ENCODE results near the gene PSPC1.
"Not testable (repeated sequence)": the region's sequence is repeated elsewhere in the genome, so short reads cannot be mapped to it uniquely, and the experiment has no call there.

Gene PSPC1

DNA sequence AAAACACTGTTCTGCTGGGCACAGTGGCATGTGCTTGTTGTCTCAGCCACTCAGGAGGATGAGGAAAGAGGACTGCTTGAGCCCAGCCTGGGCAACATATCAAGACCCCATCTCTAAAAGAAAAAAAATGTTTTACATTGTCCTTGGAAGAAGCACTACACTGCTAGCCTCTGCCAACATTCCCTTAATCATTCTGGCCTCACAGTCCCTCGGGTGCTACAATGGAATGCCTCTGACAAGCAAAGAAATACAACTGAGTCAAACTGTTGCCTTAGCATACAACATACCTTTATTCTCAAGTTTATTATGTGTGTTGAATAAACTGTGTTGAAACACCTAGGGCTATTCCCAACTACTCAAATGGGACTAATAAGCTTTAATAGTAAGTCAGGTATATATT, 56.1 kb downstream of the PSPC1 start:
- H3K4me1 ChIP-seq (ENCODE audit: insufficient read depth, low read length), result no peaks in the 10 kb centered on the region

DNA sequence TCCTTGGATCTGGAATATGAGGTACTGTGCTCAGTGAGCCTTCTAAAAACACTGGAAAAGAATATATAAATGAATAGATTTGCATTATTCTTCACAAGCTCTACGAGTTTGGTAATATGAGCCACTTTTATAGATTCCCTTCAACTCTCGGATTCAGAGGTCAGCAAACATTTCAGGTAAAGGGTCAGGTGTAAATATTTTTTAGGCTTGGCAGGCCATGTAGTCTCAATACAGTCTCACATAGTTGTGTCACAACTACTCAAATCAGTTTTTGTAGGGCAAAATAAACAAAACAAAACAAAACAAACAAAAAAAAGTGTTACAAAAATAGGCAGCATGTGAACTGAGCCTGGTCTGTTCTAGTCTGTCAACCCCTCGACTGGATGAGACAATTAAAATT, 57.4 kb downstream of the PSPC1 start:
- no peak overlapping the region for H2AFZ ChIP-seq (ENCODE audit: low read depth, low read length)
- no peak overlapping the region for H3K4me3 ChIP-seq (ENCODE audit: low read length)
- H3K36me3 ChIP-seq (ENCODE audit: insufficient read depth, low read length), result peaks cover 51% of the 10 kb centered on the region
- no peaks in the 10 kb centered on the region for H3K9me3 ChIP-seq (ENCODE audit: low read length)
- no peaks in the 10 kb centered on the region for H3K27me3 ChIP-seq (ENCODE audit: insufficient read depth, low read length)
- no peaks in the 10 kb centered on the region for H3K4me1 ChIP-seq (ENCODE audit: insufficient read depth, low read length)

More for the DNA sequence above, 56.1 kb downstream of the PSPC1 start:
- Histone ChIP-seq H3K4me3 (ENCODE audit: low read length) (no peak overlapping the region), H2AFZ (ENCODE audit: low read depth, low read length) (no peak overlapping the region), H3K9me3 (ENCODE audit: low read length) (no peaks in the 10 kb centered on the region), H3K36me3 (ENCODE audit: insufficient read depth, low read length) (peaks cover 56% of the 10 kb centered on the region), H3K27me3 (ENCODE audit: insufficient read depth, low read length) (no peaks in the 10 kb centered on the region)

DNA sequence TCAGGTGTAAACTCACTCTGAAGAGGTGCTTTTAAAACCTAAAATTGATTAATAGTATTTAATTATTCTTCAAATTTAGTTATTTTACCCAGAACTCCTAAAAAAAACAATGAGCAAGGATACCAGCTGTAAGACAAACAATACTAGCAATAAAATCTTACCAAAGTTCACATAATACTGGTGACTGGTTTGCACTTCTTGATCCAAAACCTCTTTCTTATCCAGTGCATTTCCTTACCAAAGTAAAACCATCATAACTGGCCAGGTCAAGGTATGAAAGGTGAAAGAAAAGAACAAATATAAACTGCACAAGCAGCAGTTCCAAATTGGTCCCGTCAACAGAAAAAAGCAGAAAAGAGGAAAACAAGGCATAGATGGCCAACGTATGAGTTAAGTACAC, 62.7 kb downstream of the PSPC1 start:
- Histone ChIP-seq H3K4me1 (ENCODE audit: insufficient read depth, low read length) (no peaks in the 10 kb centered on the region), H3K36me3 (ENCODE audit: insufficient read depth, low read length) (peaks cover 18% of the 10 kb centered on the region), H2AFZ (ENCODE audit: low read depth, low read length) (no peak overlapping the region), H3K9me3 (ENCODE audit: low read length) (no peaks in the 10 kb centered on the region), H3K27me3 (ENCODE audit: insufficient read depth, low read length) (no peaks in the 10 kb centered on the region), H3K4me3 (ENCODE audit: low read length) (no peak overlapping the region)

GRCh38 chr13:19713186-19713965, 69.4 kb downstream of the PSPC1 start:
- H3K36me3 ChIP-seq (ENCODE audit: insufficient read depth, low read length), result peaks cover 12% of the 10 kb centered on the region
- H3K9me3 ChIP-seq (ENCODE audit: low read length), result no peaks in the 10 kb centered on the region
- H3K4me1 ChIP-seq (ENCODE audit: insufficient read depth, low read length), result no peaks in the 10 kb centered on the region
- H3K4me3 ChIP-seq (ENCODE audit: low read length), result no peak overlapping the region
- H2AFZ ChIP-seq (ENCODE audit: low read depth, low read length), result no peak overlapping the region
- no peaks in the 10 kb centered on the region for H3K27me3 ChIP-seq (ENCODE audit: insufficient read depth, low read length)

- not testable (repeated sequence) for H3K36me3 ChIP-seq (ENCODE audit: insufficient read depth, low read length); H3K4me1 ChIP-seq (ENCODE audit: insufficient read depth, low read length); H2AFZ ChIP-seq (ENCODE audit: low read depth, low read length); H3K4me3 ChIP-seq (ENCODE audit: low read length); H3K9me3 ChIP-seq (ENCODE audit: low read length); H3K27me3 ChIP-seq (ENCODE audit: insufficient read depth, low read length)
Measured at GRCh38 chr13:19709782-19710181, 73.0 kb downstream of the PSPC1 start.

DNA sequence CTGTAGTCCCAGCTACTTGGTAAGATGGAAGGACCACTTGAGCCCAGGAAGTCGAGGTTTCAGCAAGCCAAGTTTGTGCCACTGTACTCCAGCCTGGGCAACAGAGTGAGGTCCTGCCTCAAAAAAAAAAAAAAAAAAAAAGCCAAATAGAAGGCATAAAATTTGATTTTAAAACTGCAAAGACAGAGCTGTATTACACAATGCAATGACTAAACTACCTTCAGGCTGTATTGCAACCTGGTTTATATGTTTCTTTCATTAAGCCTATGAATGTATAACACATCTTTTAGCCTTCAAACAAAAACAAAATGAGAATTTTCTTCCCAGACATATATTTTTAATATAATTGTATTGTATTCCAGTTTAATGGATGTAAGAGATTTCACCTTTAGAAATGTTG, 73.7 kb downstream of the PSPC1 start:
- H3K4me3 ChIP-seq (ENCODE audit: low read length); H2AFZ ChIP-seq (ENCODE audit: low read depth, low read length); H3K9me3 ChIP-seq (ENCODE audit: low read length); H3K27me3 ChIP-seq (ENCODE audit: insufficient read depth, low read length); H3K4me1 ChIP-seq (ENCODE audit: insufficient read depth, low read length); H3K36me3 ChIP-seq (ENCODE audit: insufficient read depth, low read length): not testable (repeated sequence)

DNA sequence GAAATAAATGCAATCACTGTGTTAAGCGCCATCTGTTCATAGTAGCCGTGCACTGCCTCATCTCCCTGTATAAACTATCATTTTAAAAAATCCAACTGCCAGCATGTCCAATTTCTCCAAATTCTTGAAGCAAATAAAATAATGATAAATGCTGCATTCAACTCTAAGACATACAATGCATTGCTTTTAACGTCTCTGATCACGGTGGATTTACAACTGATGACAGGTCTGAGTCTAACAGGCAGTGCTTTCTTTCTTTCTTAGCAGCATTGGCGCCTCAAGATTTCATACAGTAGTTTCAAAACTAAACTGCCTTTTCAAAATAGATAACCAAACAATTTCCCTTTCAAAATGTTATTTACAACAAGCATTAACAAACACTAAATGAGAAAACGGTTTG, 78.5 kb downstream of the PSPC1 start:
- not testable (repeated sequence) for H3K4me1 ChIP-seq (ENCODE audit: insufficient read depth, low read length); H3K9me3 ChIP-seq (ENCODE audit: low read length); H2AFZ ChIP-seq (ENCODE audit: low read depth, low read length); H3K4me3 ChIP-seq (ENCODE audit: low read length); H3K27me3 ChIP-seq (ENCODE audit: insufficient read depth, low read length); H3K36me3 ChIP-seq (ENCODE audit: insufficient read depth, low read length)

DNA sequence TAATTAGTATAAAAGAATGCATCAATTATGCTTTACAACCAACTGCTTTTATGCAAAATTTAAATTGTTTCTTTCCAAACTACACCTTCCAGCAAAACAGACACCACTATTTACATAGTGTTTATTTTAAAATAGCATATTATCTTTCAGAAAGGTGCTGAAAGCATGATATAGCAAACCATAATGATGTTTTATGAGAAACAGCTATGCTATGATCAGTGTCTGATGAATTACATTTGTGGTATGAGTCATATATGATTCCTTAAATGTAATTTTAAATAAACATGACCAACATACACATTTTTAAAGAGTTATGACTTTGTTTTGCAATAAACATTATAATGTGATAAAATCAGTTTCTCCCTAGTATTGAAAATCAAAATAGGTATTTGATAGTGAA, 81.1 kb downstream of the PSPC1 start:
- H3K4me3 ChIP-seq (ENCODE audit: low read length); H3K4me1 ChIP-seq (ENCODE audit: insufficient read depth, low read length); H3K36me3 ChIP-seq (ENCODE audit: insufficient read depth, low read length); H2AFZ ChIP-seq (ENCODE audit: low read depth, low read length); H3K9me3 ChIP-seq (ENCODE audit: low read length); H3K27me3 ChIP-seq (ENCODE audit: insufficient read depth, low read length): not testable (repeated sequence)

GRCh38 chr13:19700963-19701362, 81.8 kb downstream of the PSPC1 start:
- not testable (repeated sequence) for H3K4me3 ChIP-seq (ENCODE audit: low read length); H3K4me1 ChIP-seq (ENCODE audit: insufficient read depth, low read length); H3K9me3 ChIP-seq (ENCODE audit: low read length); H2AFZ ChIP-seq (ENCODE audit: low read depth, low read length); H3K27me3 ChIP-seq (ENCODE audit: insufficient read depth, low read length); H3K36me3 ChIP-seq (ENCODE audit: insufficient read depth, low read length)

GRCh38 chr13:19695829-19696228, 86.9 kb downstream of the PSPC1 start:
- Histone ChIP-seq H3K36me3 (ENCODE audit: insufficient read depth, low read length) (peaks cover 4% of the 10 kb centered on the region), H3K4me3 (ENCODE audit: low read length) (no peak overlapping the region), H3K27me3 (ENCODE audit: insufficient read depth, low read length) (no peaks in the 10 kb centered on the region), H3K9me3 (ENCODE audit: low read length) (no peaks in the 10 kb centered on the region), H3K4me1 (ENCODE audit: insufficient read depth, low read length) (no peaks in the 10 kb centered on the region), H2AFZ (ENCODE audit: low read depth, low read length) (no peak overlapping the region)

DNA sequence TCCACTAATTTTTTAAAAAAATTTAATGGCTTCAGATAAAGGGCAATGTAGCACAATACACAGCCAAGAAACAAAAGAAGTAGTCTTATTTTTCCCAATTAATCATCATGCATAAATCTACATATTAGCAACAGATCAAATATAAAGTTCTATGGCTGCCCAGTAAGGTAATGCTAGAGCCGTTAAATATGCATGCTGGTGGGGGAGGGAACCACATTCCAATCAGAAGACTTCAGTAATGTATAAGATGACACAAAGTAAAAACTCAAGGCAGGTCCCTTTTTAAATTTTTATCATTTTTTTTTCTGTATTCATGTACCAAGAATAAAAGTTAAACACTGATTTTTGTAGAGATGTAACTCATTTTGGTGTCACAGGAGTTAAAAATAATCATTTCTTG, 87.3 kb downstream of the PSPC1 start:
- Histone ChIP-seq H2AFZ (ENCODE audit: low read depth, low read length) (no peak overlapping the region), H3K4me1 (ENCODE audit: insufficient read depth, low read length) (no peaks in the 10 kb centered on the region), H3K36me3 (ENCODE audit: insufficient read depth, low read length) (peaks cover 4% of the 10 kb centered on the region), H3K27me3 (ENCODE audit: insufficient read depth, low read length) (no peaks in the 10 kb centered on the region), H3K4me3 (ENCODE audit: low read length) (no peak overlapping the region), H3K9me3 (ENCODE audit: low read length) (no peaks in the 10 kb centered on the region)

DNA sequence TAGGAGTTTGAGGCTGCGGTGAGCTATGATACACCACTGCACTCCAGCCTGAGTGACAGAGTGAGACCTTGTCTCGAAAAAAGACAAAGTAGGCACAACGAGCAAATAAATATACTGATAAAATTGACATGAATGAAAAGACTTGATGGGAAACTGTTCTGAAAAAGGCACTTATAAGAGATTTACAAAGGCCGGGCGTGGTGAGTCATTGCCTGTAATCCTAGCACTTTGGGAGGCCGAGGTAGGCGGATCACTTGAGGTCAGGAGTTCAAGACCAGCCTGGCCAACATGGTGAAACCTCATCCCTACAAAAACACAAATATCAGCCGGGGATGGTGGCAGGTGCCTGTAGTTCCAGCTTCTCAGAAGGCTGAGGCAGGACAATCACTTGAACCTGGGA, 91.3 kb downstream of the PSPC1 start:
- not testable (repeated sequence) for H3K36me3 ChIP-seq (ENCODE audit: insufficient read depth, low read length); H3K4me3 ChIP-seq (ENCODE audit: low read length); H3K27me3 ChIP-seq (ENCODE audit: insufficient read depth, low read length)

GRCh38 chr13:19685437-19685836, 97.3 kb downstream of the PSPC1 start:
- no peak overlapping the region for H3K4me3 ChIP-seq (ENCODE audit: low read length)
- H3K4me1 ChIP-seq (ENCODE audit: insufficient read depth, low read length), result no peaks in the 10 kb centered on the region
- no peak overlapping the region for H2AFZ ChIP-seq (ENCODE audit: low read depth, low read length)
- no peaks in the 10 kb centered on the region for H3K9me3 ChIP-seq (ENCODE audit: low read length)
- peaks cover 2% of the 10 kb centered on the region for H3K36me3 ChIP-seq (ENCODE audit: insufficient read depth, low read length)
- no peaks in the 10 kb centered on the region for H3K27me3 ChIP-seq (ENCODE audit: insufficient read depth, low read length)

More for the DNA sequence above, 91.3 kb downstream of the PSPC1 start:
- H3K4me1 ChIP-seq (ENCODE audit: insufficient read depth, low read length); H2AFZ ChIP-seq (ENCODE audit: low read depth, low read length); H3K9me3 ChIP-seq (ENCODE audit: low read length): not testable (repeated sequence)

DNA sequence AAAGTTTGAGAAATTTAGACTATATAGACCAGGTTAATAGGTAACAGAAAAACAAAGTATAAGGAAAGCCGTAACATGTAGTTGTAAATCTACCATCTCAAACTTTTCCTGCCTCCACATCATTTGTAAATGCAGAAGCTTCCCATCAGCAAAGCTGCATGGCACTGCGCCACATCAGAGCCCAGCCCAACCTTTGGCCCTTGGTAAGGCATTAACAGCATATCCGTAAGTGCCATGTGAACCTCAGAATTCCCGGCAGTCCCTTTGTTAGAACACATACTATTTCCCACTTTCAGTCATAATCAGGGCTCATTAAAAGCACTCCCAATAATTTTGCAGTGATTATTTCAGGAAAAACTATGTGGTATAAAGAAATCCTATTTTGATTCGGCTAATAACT, 97.7 kb downstream of the PSPC1 start:
- Histone ChIP-seq H3K27me3 (ENCODE audit: insufficient read depth, low read length) (no peaks in the 10 kb centered on the region), H2AFZ (ENCODE audit: low read depth, low read length) (no peak overlapping the region), H3K36me3 (ENCODE audit: insufficient read depth, low read length) (peaks cover 2% of the 10 kb centered on the region), H3K4me3 (ENCODE audit: low read length) (no peak overlapping the region), H3K4me1 (ENCODE audit: insufficient read depth, low read length) (no peaks in the 10 kb centered on the region), H3K9me3 (ENCODE audit: low read length) (no peaks in the 10 kb centered on the region)
